HepG2 (cell line): ENCODE results near the gene IL26. TPM values are rescaled to one million over a fixed set of nuclear protein-coding genes. Genes with fewer than 3 reads are reported as not detected.

Experiments
- ATAC-seq: fragments of 200-7000 bp; cut with Tn5 transposase; 3 replicates; pipeline ENCODE4 v1.9.1; 2020; ENCODE audit warnings: mild to moderate bottlenecking, moderate library complexity
- BruUV-seq: library from RNA; stranded (reverse); fragments of 400-500 nt; replicated peaks from 2 replicates; lab custom pipeline; 2021; lab: Mats Ljungman, UMichigan
- CTCF ChIA-PET: fragments of 300-600 bp; formaldehyde crosslinking; extraction: SDS; loops from one replicate; lab custom pipeline; 2021; ENCODE audit warnings: low total read pairs, inconsistent platforms, low intra/inter-chr PET ratio; lab: Yijun Ruan, JAX
- POLR2A ChIA-PET: fragments of 350-600 bp; sonication (Branson Sonifier 250); formaldehyde crosslinking; loops from one replicate; lab custom pipeline; 2020; ENCODE audit warnings: antibody characterized with exemption, inconsistent platforms; lab: Yijun Ruan, JAX
- DNase-seq: peaks from one replicate; pipeline ENCODE4 v3.0.0-alpha.2; 2015; ENCODE audit warnings: low spot score
- FAIRE-seq: peaks from 3 replicates; lab custom pipeline; 2011; peaks lifted over from hg19 to GRCh38; lab: Jason Lieb, UNC
- H2AFZ ChIP-seq: one replicate; pipeline ENCODE4 v1.6.1; 2011; ENCODE audit warnings: low read length, inconsistent platforms
- H3K27ac ChIP-seq: fragments of 300-600 bp; 3 replicates; pipeline ENCODE4 v1.8.0; 2011; ENCODE audit warnings: mixed run types, mild to moderate bottlenecking, mixed read lengths, low read length, inconsistent platforms; ENCODE audit not compliant: insufficient read depth; ENCODE audit errors: extremely low read length
- H3K27me3 ChIP-seq, 2 experiments: fragments of 200-600 bp in 1 of 2; 2 replicates in 1 of 2; 3 replicates in 1 of 2; pipeline versions ENCODE4 v1.6.0 to v1.8.0; 2011; ENCODE audit warnings: low read length in 2 of 2, mild to moderate bottlenecking in 2 of 2, moderate library complexity in 2 of 2, inconsistent platforms in 1 of 2; ENCODE audit not compliant: insufficient read depth in 2 of 2, control insufficient read depth in 1 of 2
- H3K36me3 ChIP-seq, 2 experiments: fragments of 200-600 bp in 1 of 2; replicated peaks in 1 of 2; 2 replicates in 1 of 2; 3 replicates in 1 of 2; pipeline versions ENCODE4 v1.5.1 to v1.8.0; 2011; ENCODE audit warnings: low read length in 2 of 2, inconsistent platforms in 1 of 2; ENCODE audit not compliant: insufficient read depth in 2 of 2, control insufficient read depth in 1 of 2
- H3K4me1 ChIP-seq: 2 replicates; pipeline ENCODE4 v1.5.1; 2012; ENCODE audit warnings: low read length, inconsistent platforms; ENCODE audit not compliant: insufficient read depth
- H3K4me2 ChIP-seq: 2 replicates; pipeline ENCODE4 v1.6.0; 2011; ENCODE audit warnings: low read depth, low read length, inconsistent platforms
- H3K4me3 ChIP-seq, 3 experiments: fragments of 200-600 bp in 1 of 3; sonication (generic), shearing (Covaris generic) in 1 of 3; replicated peaks in 1 of 3; 2 replicates each; pipeline ENCODE4 v1.5.1; 2011 to 2016; ENCODE audit warnings: low read length in 3 of 3, inconsistent platforms in 2 of 3, low read depth in 2 of 3, mild to moderate bottlenecking in 2 of 3, control low read depth in 1 of 3, mixed read lengths in 1 of 3; ENCODE audit not compliant: insufficient read depth in 1 of 3
- H3K79me2 ChIP-seq: one replicate; pipeline ENCODE4 v1.6.1; 2011; ENCODE audit warnings: low read length, inconsistent platforms; ENCODE audit not compliant: insufficient read depth
- H3K9ac ChIP-seq: 2 replicates; pipeline ENCODE4 v1.6.0; 2011; ENCODE audit warnings: mild to moderate bottlenecking, low read depth, low read length, inconsistent platforms; ENCODE audit not compliant: insufficient read depth
- H3K9me3 ChIP-seq: 2 replicates; pipeline ENCODE4 v1.5.1; 2012; ENCODE audit warnings: mild to moderate bottlenecking, low read length
- H4K20me1 ChIP-seq: 2 replicates; pipeline ENCODE4 v1.6.0; 2011; ENCODE audit warnings: inconsistent platforms, mild to moderate bottlenecking, low read length, moderate library complexity; ENCODE audit not compliant: insufficient read depth
- ELF3 ChIP-seq: IDR thresholded peaks from 2 replicates; pipeline ENCODE4 v1.6.1; 2016; ENCODE audit warnings: missing genetic modification reagents, missing compliant biosample characterization
- FOXK1 ChIP-seq: sonication (generic); formaldehyde crosslinking; IDR thresholded peaks from 2 replicates; pipeline ENCODE4 v1.4.0; 2020; ENCODE audit warnings: low read depth, missing genetic modification reagents, borderline replicate concordance
- GABPA ChIP-seq, 2 experiments: IDR thresholded peaks; 2 replicates each; pipeline ENCODE4 v1.6.1; 2011 to 2016; ENCODE audit warnings: low read depth in 2 of 2, low read length in 1 of 2, missing biosample characterization in 1 of 2, missing genetic modification characterization in 1 of 2
- GTF3A ChIP-seq: sonication (generic); formaldehyde crosslinking; conservative IDR thresholded peaks from 2 replicates; pipeline ENCODE4 v1.4.0; 2020; ENCODE audit warnings: mild to moderate bottlenecking, missing genetic modification reagents
- HNRNPUL1 ChIP-seq: fragments of 200-400 bp; formaldehyde crosslinking; IDR thresholded peaks from 2 replicates; pipeline ENCODE4 v1.6.1; 2017; ENCODE audit warnings: low read depth, mild to moderate bottlenecking, low read length, moderate library complexity
- MIXL1 ChIP-seq: IDR thresholded peaks from 2 replicates; pipeline ENCODE4 v1.6.1; 2016
- POGZ ChIP-seq: sonication (generic); formaldehyde crosslinking; IDR thresholded peaks from 2 replicates; pipeline ENCODE4 v1.4.0; 2020; ENCODE audit warnings: mild to moderate bottlenecking, missing genetic modification reagents
- SSRP1 ChIP-seq: IDR thresholded peaks from 2 replicates; pipeline ENCODE4 v1.6.1; 2016; ENCODE audit warnings: control low read depth
- ZBTB37 ChIP-seq: sonication (generic); formaldehyde crosslinking; IDR thresholded peaks from 2 replicates; pipeline ENCODE4 v1.4.0; 2020; ENCODE audit warnings: mild to moderate bottlenecking, missing genetic modification reagents
- ZFP90 ChIP-seq: sonication (generic); formaldehyde crosslinking; IDR thresholded peaks from 2 replicates; pipeline ENCODE4 v1.8.0; 2022; ENCODE audit warnings: missing genetic modification reagents, mild to moderate bottlenecking, inconsistent platforms, borderline replicate concordance
- ZNF296 ChIP-seq: sonication (generic); formaldehyde crosslinking; conservative IDR thresholded peaks from 2 replicates; pipeline ENCODE4 v1.5.0; 2020; ENCODE audit warnings: mild to moderate bottlenecking, missing genetic modification reagents
- ZNF441 ChIP-seq: sonication (generic); formaldehyde crosslinking; IDR thresholded peaks from 2 replicates; pipeline ENCODE4 v1.7.0; 2021; ENCODE audit warnings: missing genetic modification reagents, borderline replicate concordance
- ZNF678 ChIP-seq: sonication (generic); formaldehyde crosslinking; IDR thresholded peaks from 2 replicates; pipeline ENCODE4 v1.4.0; 2020; ENCODE audit warnings: mild to moderate bottlenecking, missing genetic modification reagents
- ZNF687 ChIP-seq: sonication (generic); formaldehyde crosslinking; IDR thresholded peaks from 2 replicates; pipeline ENCODE4 v1.5.1; 2020; ENCODE audit warnings: mild to moderate bottlenecking, missing genetic modification reagents, moderate library complexity
- WGBS: methylation state at CpG from one replicate; pipeline ENCODE4 v1.1.6; 2017; ENCODE audit warnings: low lambda C conversion rate; 5-methylcytosine and 5-hydroxymethylcytosine counted together
- in situ Hi-C: cut with HindIII; loops from 2 replicates; pipeline ENCODE4 v1.10.0; 2017; ENCODE audit warnings: low pct_unique_long_range_greater_than_20kb; ENCODE audit not compliant: extremely low pct_ligation_motif_present
- intact Hi-C: fragments of 100-400 bp; cut with micrococcal nuclease; formaldehyde crosslinking; loops from one replicate; pipeline ENCODE4 v1.10.0; 2022; ENCODE audit not compliant: unreplicated experiment
- polyA plus RNA-seq, 8 experiments: library from polyadenylated mRNA; depleted of rRNA in 3 of 8; stranded (reverse) in 7 of 8; unstranded in 1 of 8; fragments of >200 nt; fragmentation: Illumina TruSeq in 4 of 8; extraction: Trizol in 4 of 8; gene quantifications; 2 replicates each; pipeline versions ENCODE4 v1.2.1 to v1.2.3, GENCODE V29; 2011 to 2016; ENCODE audit warnings: low read depth in 4 of 8, missing spikeins in 1 of 8, mixed read lengths in 1 of 8; ENCODE audit not compliant: insufficient read depth in 1 of 8
- total RNA-seq, 5 experiments: library from RNA; depleted of rRNA; stranded (reverse); fragments of >200 nt; fragmentation: Illumina TruSeq; extraction: Trizol; gene quantifications; 2 replicates each; pipeline ENCODE4 v1.2.3, GENCODE V29; 2016; ENCODE audit warnings: low read depth in 1 of 5
- TF ChIP-seq, protein P1 (sequence below): sonication (generic); formaldehyde crosslinking; IDR thresholded peaks from 2 replicates; pipeline ENCODE4 v1.4.0; 2020; ENCODE audit warnings: missing genetic modification reagents
- TF ChIP-seq, protein P2 (sequence below): sonication (generic); formaldehyde crosslinking; IDR thresholded peaks from 2 replicates; pipeline ENCODE4 v1.5.0; 2020; ENCODE audit warnings: missing genetic modification reagents
- TF ChIP-seq, protein P3 (sequence below): IDR thresholded peaks from 2 replicates; pipeline ENCODE4 v1.6.1; 2016; ENCODE audit warnings: missing compliant biosample characterization, missing genetic modification reagents, borderline replicate concordance

Gene IL26
- total and polyA plus RNA-seq, 2 of the 13 experiments (the other 11 are each of a cell fraction or from before 2014, with no cell fraction given), result not detected

- ATAC-seq, result no peak
- Histone ChIP-seq H3K9ac (no peak overlapping the region), H3K4me3 (no peak overlapping the region), H3K4me1 (no peaks in the 10 kb centered on the region), H3K9me3 (no peaks in the 10 kb centered on the region), H4K20me1 (no peaks in the 10 kb centered on the region), H3K79me2 (no peaks in the 10 kb centered on the region), H3K27me3 (no peaks in the 10 kb centered on the region; a peak in 1 of 5 replicates), H3K4me2 (no peak overlapping the region), H3K36me3 (no peaks in the 10 kb centered on the region), H2AFZ (no peak overlapping the region), H3K27ac (no peak overlapping the region)
- in situ Hi-C loops (no loop called here), intact Hi-C loops (no loop called here)
- CTCF ChIA-PET, result no interaction called here
- POLR2A ChIA-PET, result interaction anchor here (1.0 kb wide), 1 partner anchor 990 kb away, joined by 3 read pairs; the partner anchor contains the start of gene CAND1
- 28% methylated on average over 3 of the region's 3 CpGs for WGBS
- no peak for FAIRE-seq
- no TSS peak for BruUV-seq
- DNase-seq, result no peak
- TF ChIP-seq SSRP1 (CRISPR knock-in tag) (no peak), ZFP90 (CRISPR knock-in tag) (no peak), ZNF678 (CRISPR knock-in tag) (no peak), HNRNPUL1 (no peak), MIXL1 (CRISPR knock-in tag) (no peak), FOXK1 (no peak), ZBTB37 (CRISPR knock-in tag) (no peak), ZNF296 (CRISPR knock-in tag) (no peak), GTF3A (CRISPR knock-in tag) (no peak), GABPA (IDR thresholded peaks at IDR 0.05; ENCODE audit: low read depth, low read length) (no peak), GABPA (CRISPR knock-in tag; IDR thresholded peaks at IDR 0.05; ENCODE audit: low read depth) (no peak), ZNF687 (no peak), POGZ (CRISPR knock-in tag) (no peak), ZNF441 (CRISPR knock-in tag) (no peak), ELF3 (CRISPR knock-in tag) (no peak)
- TF ChIP-seq, protein P1, sequence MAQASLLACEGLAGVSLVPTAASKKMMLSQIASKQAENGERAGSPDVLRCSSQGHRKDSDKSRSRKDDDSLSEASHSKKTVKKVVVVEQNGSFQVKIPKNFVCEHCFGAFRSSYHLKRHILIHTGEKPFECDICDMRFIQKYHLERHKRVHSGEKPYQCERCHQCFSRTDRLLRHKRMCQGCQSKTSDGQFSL, result no peak
- TF ChIP-seq, protein P2, sequence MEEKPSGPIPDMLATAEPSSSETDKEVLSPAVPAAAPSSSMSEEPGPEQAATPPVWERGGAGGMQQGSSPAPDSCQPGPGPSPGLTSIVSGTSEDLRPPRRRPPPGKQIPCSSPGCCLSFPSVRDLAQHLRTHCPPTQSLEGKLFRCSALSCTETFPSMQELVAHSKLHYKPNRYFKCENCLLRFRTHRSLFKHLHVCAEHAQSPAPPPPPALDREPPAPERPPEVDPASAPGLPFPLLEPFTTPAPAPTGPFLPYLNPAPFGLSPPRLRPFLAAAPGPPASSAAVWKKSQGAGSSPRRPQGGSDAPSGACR, result no peak
- TF ChIP-seq, protein P3, sequence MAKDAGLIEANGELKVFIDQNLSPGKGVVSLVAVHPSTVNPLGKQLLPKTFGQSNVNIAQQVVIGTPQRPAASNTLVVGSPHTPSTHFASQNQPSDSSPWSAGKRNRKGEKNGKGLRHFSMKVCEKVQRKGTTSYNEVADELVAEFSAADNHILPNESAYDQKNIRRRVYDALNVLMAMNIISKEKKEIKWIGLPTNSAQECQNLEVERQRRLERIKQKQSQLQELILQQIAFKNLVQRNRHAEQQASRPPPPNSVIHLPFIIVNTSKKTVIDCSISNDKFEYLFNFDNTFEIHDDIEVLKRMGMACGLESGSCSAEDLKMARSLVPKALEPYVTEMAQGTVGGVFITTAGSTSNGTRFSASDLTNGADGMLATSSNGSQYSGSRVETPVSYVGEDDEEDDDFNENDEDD (CRISPR knock-in tag), result no peak
Observed at GRCh38 chr12:68259318-68259940, 33.8 kb upstream of the IL26 start.
